NCI-H1092 (cell line): ENCODE data around the gene LAMC1.
"Not testable (repeated sequence)": the region's sequence is repeated elsewhere in the genome, so short reads cannot be mapped to it uniquely, and the experiment has no call there.

Source experiments
- DNase-seq: peaks from one replicate; lab custom pipeline; 2025; lab: John Stamatoyannopoulos, UW

LAMC1 gene

DNA sequence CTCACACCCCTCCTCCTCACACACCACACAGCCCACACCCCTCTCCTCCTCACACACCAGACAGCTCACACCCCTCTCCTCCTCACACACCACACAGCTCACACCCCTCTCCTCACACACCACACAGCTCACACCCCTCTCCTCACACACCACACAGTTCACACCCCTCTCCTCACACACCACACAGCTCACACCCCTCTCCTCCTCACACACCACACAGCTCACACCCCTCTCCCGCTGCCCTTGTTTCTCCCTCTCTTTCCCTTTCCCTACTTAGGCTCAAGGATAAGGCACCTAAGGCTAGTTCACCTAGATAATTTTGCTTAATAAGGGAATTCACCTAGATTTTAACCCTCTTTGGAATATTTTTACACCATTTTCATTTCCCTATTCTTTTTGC, 126.8 kb downstream of the LAMC1 start:
- DNase-seq = not testable (repeated sequence)

GRCh38 chr1:183150445-183150844, 127.2 kb downstream of the LAMC1 start:
- no peak for DNase-seq

- no peak for DNase-seq
Observed at GRCh38 chr1:183152180-183152579, 129.0 kb downstream of the LAMC1 start.

GRCh38 chr1:183155939-183156338, 132.7 kb downstream of the LAMC1 start:
- DNase-seq = no peak

DNA sequence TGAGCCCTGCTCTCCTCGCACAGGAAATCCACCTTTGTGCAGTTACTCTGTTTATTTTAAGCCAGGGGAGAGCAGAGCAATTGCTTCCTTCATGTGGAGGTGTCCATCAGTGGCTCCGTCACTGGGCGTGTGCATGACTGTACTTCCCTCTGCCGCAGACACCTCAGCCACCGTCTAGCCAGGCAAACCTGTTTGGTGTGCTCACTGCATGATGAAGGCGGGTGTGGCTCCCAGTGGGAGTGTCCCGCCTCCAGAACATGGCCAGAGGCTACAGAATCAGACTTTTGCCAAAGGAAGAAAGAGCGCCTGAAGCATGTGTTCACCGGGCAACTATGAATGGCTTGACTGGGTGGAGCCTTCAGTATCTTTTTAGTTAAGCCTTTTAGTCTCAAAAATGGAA, 136.7 kb downstream of the LAMC1 start:
- no peak for DNase-seq

DNA sequence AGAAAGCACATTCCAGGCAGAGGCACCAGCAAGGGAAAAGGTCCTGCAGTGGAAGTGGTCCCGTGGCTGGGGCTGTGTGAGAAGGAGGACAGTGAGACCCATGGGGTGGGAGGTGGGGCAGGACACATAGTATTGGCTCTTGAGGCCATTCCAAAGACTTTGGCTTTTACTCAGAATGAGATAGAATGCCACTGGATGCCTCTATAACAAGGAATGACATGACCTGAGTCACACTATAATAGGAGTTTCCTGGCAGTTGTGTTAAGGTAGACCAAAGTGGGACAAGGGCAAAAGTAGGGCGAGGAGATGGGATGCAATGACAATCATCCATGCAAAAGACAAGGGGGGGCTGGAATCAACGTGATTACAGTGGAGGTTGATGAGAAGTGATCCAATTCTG, 138.2 kb downstream of the LAMC1 start:
- DNase-seq = no peak

- no peak for DNase-seq
Observed at GRCh38 chr1:183163316-183163715, 140.1 kb downstream of the LAMC1 start.

GRCh38 chr1:183164340-183164739, 141.1 kb downstream of the LAMC1 start:
- DNase-seq = no peak

GRCh38 chr1:183164963-183165362, 141.7 kb downstream of the LAMC1 start:
- DNase-seq = no peak

DNA sequence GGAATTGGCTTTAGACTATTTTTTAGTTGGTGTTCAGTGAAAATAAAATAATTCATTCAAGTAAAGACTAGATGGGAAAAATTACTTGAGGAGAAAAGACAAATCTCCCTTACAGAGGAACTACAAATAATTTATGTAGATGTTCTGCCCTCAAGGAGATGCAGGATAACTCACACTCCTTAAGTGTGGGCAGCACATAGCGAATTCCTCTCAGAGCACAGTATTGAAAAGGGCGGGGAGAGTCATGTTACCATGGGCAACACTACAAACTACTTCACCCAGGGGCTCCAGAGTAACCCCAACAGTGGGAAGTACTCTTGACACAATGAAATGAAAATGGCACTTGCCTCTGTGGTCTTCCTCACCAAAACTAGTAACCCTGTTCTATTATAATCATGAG, 142.2 kb downstream of the LAMC1 start:
- no peak for DNase-seq

GRCh38 chr1:183166454-183166853, 143.2 kb downstream of the LAMC1 start:
- no peak for DNase-seq

DNA sequence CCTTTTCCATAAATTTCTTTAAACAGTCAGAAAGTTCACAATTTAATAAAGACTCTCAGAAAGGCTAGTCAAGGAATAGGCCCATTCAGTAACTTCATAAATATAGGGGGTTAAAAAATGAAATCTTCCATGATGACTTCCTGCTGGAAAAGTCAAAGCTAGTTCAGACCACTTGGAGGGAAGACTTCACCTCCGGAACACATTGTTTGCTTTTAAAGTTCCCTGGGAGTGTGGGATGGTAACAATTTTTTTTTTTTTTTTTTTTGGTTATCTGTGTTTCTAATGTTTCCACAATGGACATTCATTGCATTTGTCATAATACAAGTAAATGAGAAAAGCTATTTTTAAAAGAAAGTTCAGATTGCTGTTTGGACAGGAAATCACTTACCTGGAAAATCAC, 144.5 kb downstream of the LAMC1 start:
- no peak for DNase-seq

DNA sequence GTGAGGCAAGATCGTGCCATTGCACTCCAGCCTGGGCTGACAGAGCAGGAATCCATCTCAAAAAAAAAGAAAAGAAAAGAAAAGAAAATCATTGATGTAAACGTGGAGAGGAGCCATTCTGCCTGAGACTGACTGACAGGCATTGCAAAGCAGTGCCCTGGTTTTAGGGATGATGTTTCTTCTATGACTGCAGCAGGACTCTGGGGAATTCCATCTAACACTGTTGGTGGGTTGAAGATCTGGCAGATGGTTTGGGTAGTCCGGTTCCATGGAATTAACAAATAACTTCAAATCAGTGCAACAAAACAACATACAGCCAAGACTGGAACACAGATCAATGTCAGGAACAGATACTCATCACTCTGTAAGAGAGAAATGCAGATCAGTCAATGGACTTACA, 145.1 kb downstream of the LAMC1 start:
- no peak for DNase-seq

DNA sequence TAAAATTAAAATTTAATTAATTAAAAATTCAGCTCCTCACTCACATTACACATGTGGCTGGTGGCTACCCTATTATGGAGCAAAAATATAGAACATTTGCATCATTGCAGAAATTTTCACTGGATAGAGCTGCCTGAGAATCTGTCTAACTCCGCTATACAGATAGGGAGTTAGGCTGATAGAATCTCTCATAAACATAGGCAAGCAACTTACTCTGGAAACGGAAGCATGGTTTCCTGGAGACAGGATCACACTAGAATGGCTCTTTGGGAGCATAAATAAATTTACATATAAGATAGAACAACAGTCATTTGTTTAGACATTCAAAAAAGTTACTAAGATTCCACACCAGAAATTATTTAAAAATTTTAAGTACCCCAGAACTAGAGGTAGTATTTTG, 150.6 kb downstream of the LAMC1 start:
- DNase-seq = no peak

DNA sequence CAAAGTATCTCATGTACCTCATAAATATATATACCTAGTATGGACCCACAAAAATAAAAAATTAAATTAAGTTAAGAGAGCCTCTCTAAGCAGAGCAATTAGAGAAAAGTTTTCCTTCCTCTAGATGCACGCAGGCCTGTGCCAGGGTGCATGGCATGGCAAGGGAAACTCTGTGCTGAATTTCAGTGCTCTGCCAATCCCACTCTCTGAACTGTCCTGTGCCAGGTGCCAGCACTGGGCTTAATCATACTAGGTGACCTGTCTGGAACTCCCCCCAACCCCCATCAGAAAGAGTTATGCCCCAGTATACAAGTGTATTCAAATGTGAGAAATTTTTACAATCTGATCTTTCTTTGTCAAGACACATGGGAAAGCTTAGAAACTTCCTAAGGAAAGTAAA, 152.4 kb downstream of the LAMC1 start:
- no peak for DNase-seq

GRCh38 chr1:183178545-183178944, 155.3 kb downstream of the LAMC1 start:
- no peak for DNase-seq

GRCh38 chr1:183179033-183179432, 155.8 kb downstream of the LAMC1 start:
- no peak for DNase-seq

DNA sequence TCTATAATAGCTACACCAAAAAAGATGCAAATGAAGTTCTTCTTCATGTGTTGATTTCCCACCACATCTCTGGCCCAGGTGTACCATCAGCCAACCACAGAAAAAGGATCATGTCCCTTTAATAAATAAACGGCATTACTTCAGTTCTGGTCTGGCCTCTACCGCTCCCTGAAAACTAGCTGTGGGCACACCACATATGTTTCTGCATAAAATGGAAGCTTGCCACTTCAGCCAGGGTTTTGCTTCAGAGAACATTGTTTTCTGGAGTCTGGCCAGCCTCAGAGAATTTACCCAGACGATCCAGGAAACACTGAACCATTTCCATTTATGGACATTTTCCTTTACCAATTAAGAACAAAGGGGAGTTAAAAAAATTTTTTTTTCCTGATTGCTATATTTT, 157.0 kb downstream of the LAMC1 start:
- peak; percentile 78 for DNase-seq

- no peak for DNase-seq
Observed at GRCh38 chr1:183180634-183181056, 157.4 kb downstream of the LAMC1 start.

GRCh38 chr1:183185941-183186490, 162.8 kb downstream of the LAMC1 start, which contains the start of gene LAMC2:
TSS of gene LAMC2 (plus strand) at chr1:183186264. CDS start at chr1:183186353, 89 bp downstream.
- DNase-seq = no peak

DNA sequence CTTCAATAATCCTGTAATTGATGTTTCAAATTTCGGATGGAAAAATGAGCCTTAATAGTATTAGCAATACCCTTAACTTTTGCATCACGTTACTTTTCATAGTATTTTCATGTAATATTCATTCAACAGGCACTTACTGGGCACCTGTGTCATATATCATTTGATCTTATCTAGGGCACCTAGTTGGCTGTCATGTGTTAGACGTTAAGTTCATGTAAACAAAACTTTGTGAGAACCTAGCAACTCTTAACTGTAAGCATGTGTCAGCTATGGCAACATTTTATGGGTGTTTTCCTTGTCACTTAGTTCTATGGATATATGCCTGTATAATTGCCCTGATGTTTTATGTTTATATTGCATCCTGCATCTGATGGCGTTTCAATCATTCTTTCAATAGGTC, 163.6 kb downstream of the LAMC1 start:
- no peak for DNase-seq

DNA sequence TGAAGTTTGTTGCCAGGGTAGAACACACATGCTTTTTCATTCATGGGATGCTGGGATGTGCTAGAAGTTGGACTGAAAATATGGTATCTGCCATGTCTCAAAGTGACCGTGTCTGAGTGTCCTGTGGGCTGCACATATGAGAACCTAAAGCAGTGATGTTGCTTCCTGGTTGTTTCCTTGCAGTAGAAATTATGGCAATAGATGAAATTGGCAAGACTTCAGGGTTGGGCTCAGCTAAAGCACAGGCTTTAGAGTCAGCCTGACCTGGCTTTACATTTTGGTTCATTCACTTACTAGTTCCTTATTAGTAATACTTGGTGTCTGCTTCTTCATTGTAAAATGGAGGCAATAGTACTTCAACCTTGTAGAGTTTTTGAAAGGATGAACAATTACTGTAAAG, 165.0 kb downstream of the LAMC1 start:
- DNase-seq = no peak

DNA sequence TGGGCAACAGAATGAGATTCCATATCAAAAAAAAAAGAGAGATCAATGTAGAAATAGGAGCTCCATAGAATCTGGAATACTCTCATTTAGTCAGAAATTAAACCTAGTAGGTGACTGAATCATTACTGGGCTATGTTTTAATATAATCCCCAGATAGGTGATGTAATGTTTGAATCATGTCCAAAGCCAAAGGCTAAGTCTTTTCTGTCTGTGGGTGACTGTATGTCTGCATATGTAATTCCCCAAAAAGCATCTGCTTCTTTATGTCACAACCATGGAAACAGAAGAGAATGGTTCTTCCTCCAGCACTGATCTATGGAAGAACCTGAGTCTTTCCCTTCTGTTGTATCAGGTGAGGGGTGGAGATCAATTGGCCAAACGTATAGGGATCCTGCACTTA, 168.6 kb downstream of the LAMC1 start:
- no peak for DNase-seq

- DNase-seq = no peak
Observed at GRCh38 chr1:183193963-183194525, 170.8 kb downstream of the LAMC1 start.
